GM19372 (cell line): ENCODE data around the gene DPYSL4.

Experiments
- ATAC-seq: cut with Tn5 transposase; IDR thresholded peaks from one replicate; pipeline ENCODE4 v1.9.1; 2021; ENCODE audit warnings: mild to moderate bottlenecking, low read depth, moderate library complexity; ENCODE audit not compliant: unreplicated experiment

The DPYSL4 gene

DNA sequence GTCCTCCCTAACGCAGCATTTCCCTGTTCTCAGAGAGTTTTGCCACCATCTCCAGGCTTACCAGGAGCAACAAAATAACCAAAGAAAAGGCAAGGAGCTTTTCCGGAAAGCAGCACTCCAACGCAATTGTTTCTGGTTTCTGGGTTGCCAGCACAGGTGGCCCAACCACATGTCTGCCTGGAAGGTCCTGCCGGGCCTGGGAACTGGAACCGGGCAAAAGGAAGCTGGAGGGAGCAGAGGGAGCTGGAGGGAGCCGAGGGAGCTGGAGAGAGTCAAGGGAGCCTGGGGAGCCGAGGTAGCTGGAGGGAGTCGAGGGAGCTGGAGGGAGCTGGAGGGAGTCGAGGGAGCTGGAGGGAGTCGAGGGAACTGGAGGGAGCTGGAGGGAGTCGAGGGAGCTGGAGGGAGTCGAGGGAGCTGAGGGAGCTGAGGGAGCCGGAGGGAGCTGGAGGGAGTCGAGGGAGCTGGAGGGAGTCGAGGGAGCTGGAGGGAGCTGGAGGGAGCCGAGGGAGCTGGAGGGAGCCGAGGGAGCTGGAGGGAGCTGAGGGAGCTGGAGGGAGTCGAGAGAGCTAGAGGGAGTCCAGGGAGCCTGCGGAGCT is 66.4 kb downstream of the DPYSL4 start:
- no peak for ATAC-seq

DNA sequence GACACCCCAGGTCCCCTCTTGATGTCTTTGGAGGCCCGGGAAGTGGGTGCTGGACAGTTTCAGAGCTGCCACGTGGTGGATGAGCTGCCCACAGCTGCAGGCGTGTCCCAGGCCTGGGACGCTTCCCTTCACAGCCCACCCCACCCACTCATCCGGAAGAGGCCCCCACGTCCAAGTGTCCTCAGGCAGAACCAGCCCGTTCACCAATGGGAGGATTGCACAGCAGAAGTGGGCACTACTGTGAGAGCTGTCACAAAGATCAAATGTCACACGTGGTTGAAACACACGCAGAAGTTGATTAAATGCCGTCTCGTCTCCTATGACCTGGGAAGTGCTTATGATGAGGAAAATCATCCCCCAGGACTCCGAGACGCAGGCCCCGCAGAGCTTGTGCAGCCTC is 68.1 kb downstream of the DPYSL4 start:
- ATAC-seq, result no peak
